PFSK-1 (cell line): ENCODE measurements around the gene ARL2.

Experiments used
- FOXP2 ChIP-seq: optimal IDR thresholded peaks from 2 replicates; pipeline ENCODE3; 2011; ENCODE audit warnings: borderline replicate concordance, control low read depth, inconsistent platforms; ENCODE audit not compliant: insufficient read depth; ENCODE audit errors: extremely low read length, extremely low read depth
- POLR2AphosphoS5 ChIP-seq: IDR thresholded peaks from 2 replicates; pipeline ENCODE4 v1.6.1; 2012; ENCODE audit warnings: low read depth, mild to moderate bottlenecking, control low read depth, low read length, moderate library complexity
- REST ChIP-seq, 2 experiments: IDR thresholded peaks; 2 replicates each; pipeline versions ENCODE4 v1.6.1 to v1.8.0; 2011 to 2012; ENCODE audit warnings: low read depth in 2 of 2, low read length in 2 of 2, control low read depth in 1 of 2, inconsistent platforms in 1 of 2, mild to moderate bottlenecking in 1 of 2, moderate library complexity in 1 of 2; ENCODE audit not compliant: insufficient read depth in 1 of 2
- SIN3A ChIP-seq: IDR thresholded peaks from 2 replicates; pipeline ENCODE4 v1.6.1; 2012; ENCODE audit warnings: mild to moderate bottlenecking, low read length, moderate library complexity, borderline replicate concordance; ENCODE audit not compliant: insufficient read depth
- TAF1 ChIP-seq: IDR thresholded peaks from 2 replicates; pipeline ENCODE4 v1.6.1; 2012; ENCODE audit warnings: low read length, control low read depth, borderline replicate concordance; ENCODE audit not compliant: insufficient read depth

- TF ChIP-seq TAF1 (no peak), POLR2AphosphoS5 (no peak), FOXP2 (no peak), REST (IDR thresholded peaks at IDR 0.05; ENCODE audit: insufficient read depth in 1 of 2, low read depth in 2 of 2, low read length in 2 of 2) (0 out of 4 replicates have a peak, but pooled peaks of 1 of the 2 experiments have one; percentile 11), SIN3A (no peak)
These were observed 5.9 kb downstream of the ARL2 start for GRCh38 chr11:65019824-65020223.
